MCF 10A (cell line): ENCODE measurements around the gene ASCC3. TPM values are rescaled to one million over a fixed set of nuclear protein-coding genes. Genes with fewer than 3 reads are reported as not detected.

ENCODE experiments used
- BruUV-seq: library from RNA; stranded (reverse); fragments of 400-500 nt; replicated peaks from 2 replicates; lab custom pipeline; 2021; lab: Mats Ljungman, UMichigan
- CTCF ChIA-PET: fragments of 300-600 bp; sonication (Branson Sonifier 250); formaldehyde crosslinking; extraction: SDS; loops from one replicate; lab custom pipeline; 2021; ENCODE audit warnings: antibody characterized with exemption, inconsistent platforms; lab: Yijun Ruan, JAX
- POLR2A ChIA-PET: fragments of 300-600, 350-650 bp; sonication (Branson Sonifier 250); formaldehyde crosslinking; extraction: SDS; loops from one replicate; lab custom pipeline; 2020; ENCODE audit warnings: antibody characterized with exemption, inconsistent platforms; lab: Yijun Ruan, JAX
- DNase-seq: peaks from one replicate; pipeline ENCODE4 v3.0.0-alpha.2; 2018; ENCODE audit not compliant: unreplicated experiment
- H3K27ac Mint-ChIP-seq: one replicate; pipeline ENCODE4 v1.8.0; 2022; ENCODE audit warnings: mild to moderate bottlenecking, low read depth, mixed read lengths; ENCODE audit not compliant: unreplicated experiment
- H3K27me3 Mint-ChIP-seq: one replicate; pipeline ENCODE4 v1.8.0; 2022; ENCODE audit warnings: mixed read lengths; ENCODE audit not compliant: insufficient read depth, unreplicated experiment
- H3K36me3 Mint-ChIP-seq: one replicate; pipeline ENCODE4 v1.8.0; 2022; ENCODE audit warnings: mild to moderate bottlenecking, moderate library complexity, mixed read lengths; ENCODE audit not compliant: insufficient read depth, unreplicated experiment
- H3K4me1 Mint-ChIP-seq: one replicate; pipeline ENCODE4 v1.8.0; 2022; ENCODE audit warnings: mixed read lengths; ENCODE audit not compliant: insufficient read depth, unreplicated experiment
- H3K4me3 Mint-ChIP-seq: one replicate; pipeline ENCODE4 v1.8.0; 2022; ENCODE audit warnings: mild to moderate bottlenecking, moderate library complexity, mixed read lengths; ENCODE audit not compliant: unreplicated experiment
- H3K9me3 Mint-ChIP-seq: one replicate; pipeline ENCODE4 v1.8.0; 2022; ENCODE audit warnings: mixed read lengths; ENCODE audit not compliant: unreplicated experiment
- CTCF ChIP-seq: fragments of 200-600 bp; IDR thresholded peaks from one replicate; pipeline ENCODE4 v1.8.0; 2022; ENCODE audit warnings: antibody characterized with exemption, mild to moderate bottlenecking; ENCODE audit not compliant: unreplicated experiment
- intact Hi-C: fragments of 100-400 bp; cut with micrococcal nuclease; formaldehyde crosslinking; loops from 2 replicates; pipeline ENCODE4 v1.14.1; 2022
- total RNA-seq: library from RNA; stranded (reverse); gene quantifications from 2 replicates; pipeline ENCODE4 v1.2.3, GENCODE V29; 2022

ASCC3 gene
- total RNA-seq, 1 experiment from 2014 or later, result 85.0 TPM

DNA sequence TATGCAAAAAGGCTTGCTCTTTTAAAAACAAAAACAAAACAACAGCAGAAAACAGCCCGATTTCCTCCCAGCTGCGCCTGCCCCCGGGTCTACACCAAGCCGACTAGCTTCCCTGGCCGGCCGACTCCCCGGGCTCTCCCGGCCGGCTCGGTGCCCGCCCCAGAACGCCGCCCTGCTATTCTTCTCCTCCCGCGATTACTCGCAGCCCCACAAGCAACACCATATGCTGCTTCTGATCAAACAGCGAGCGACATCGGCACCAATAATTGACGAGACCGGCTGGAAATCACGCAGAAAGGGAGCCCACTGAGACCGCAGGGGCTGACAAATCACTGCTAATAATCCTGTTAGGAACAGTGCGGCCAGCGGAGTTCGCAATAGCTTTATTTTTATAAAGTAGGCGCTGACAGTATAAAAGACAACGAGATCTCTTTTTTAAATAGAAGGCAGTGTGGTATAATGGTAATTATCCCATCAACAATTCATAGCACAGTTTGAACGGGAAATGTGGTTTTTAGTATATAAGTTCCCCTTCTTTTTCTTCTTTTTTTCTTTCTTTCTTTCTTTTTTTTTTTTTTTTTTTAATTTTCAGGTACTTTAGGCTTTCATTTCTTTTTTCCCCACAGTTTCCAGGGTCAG lies 419.7 kb downstream of the ASCC3 start:
- H3K4me1 Mint-ChIP-seq, result no peaks in the 10 kb centered on the region
- no peak overlapping the region for H3K27ac Mint-ChIP-seq
- H3K27me3 Mint-ChIP-seq, result no peaks in the 10 kb centered on the region
- TF ChIP-seq CTCF, result no peak
- no TSS peak for BruUV-seq
- POLR2A ChIA-PET, result interaction anchor here (1.0 to 1.4 kb wide), 2 partner anchors 10 to 203 kb away, joined by 3 to 5 read pairs; no protein-coding TSS in a partner anchor
- DNase-seq, result peak; percentile 42
- H3K36me3 Mint-ChIP-seq, result no peaks in the 10 kb centered on the region
- CTCF ChIA-PET, result interaction anchor here (0.6 to 2.6 kb wide), 18 partner anchors 9 to 595 kb away, joined by 3 to 7 read pairs (median 4); no protein-coding TSS in a partner anchor
- intact Hi-C loops, result no loop called here
- no peaks in the 10 kb centered on the region for H3K9me3 Mint-ChIP-seq
- H3K4me3 Mint-ChIP-seq, result peak overlapping the region; percentile 65

GRCh38 chr6:100460650-100461204 lies 420.4 kb downstream of the ASCC3 start:
- Mint-ChIP-seq H3K36me3 (no peaks in the 10 kb centered on the region), H3K27me3 (no peaks in the 10 kb centered on the region), H3K4me3 (peak overlapping the region; percentile 65), H3K27ac (no peak overlapping the region), H3K4me1 (no peaks in the 10 kb centered on the region), H3K9me3 (no peaks in the 10 kb centered on the region)
- TF ChIP-seq CTCF, result peak; percentile 27
- POLR2A ChIA-PET, result interaction anchor here (1.0 to 1.4 kb wide), 2 partner anchors 9 to 203 kb away, joined by 3 to 5 read pairs; no protein-coding TSS in a partner anchor
- CTCF ChIA-PET, result interaction anchor here (0.7 to 2.6 kb wide), 18 partner anchors 9 to 383 kb away, joined by 3 to 7 read pairs (median 4); no protein-coding TSS in a partner anchor
- BruUV-seq, result no TSS peak
- DNase-seq, result peak; percentile 26
- intact Hi-C loops, result no loop called here

GRCh38 chr6:100459592-100460184 lies 421.4 kb downstream of the ASCC3 start:
- no peaks in the 10 kb centered on the region for H3K9me3 Mint-ChIP-seq
- H3K36me3 Mint-ChIP-seq, result no peaks in the 10 kb centered on the region
- no peak overlapping the region for H3K4me3 Mint-ChIP-seq
- no peaks in the 10 kb centered on the region for H3K4me1 Mint-ChIP-seq
- no peak overlapping the region for H3K27ac Mint-ChIP-seq
- no TSS peak for BruUV-seq
- no peaks in the 10 kb centered on the region for H3K27me3 Mint-ChIP-seq
- no peak for TF ChIP-seq CTCF
- DNase-seq, result no peak
- ChIA-PET POLR2A (interaction anchor here (1.4 kb wide), 1 partner anchor 8 kb away, joined by 5 read pairs; no protein-coding TSS in a partner anchor), CTCF (interaction anchor here (0.5 to 2.1 kb wide), 8 partner anchors 8 to 530 kb away, joined by 3 to 7 read pairs (median 4); no protein-coding TSS in a partner anchor)
- intact Hi-C loops, result no loop called here
